K562 (cell line): ENCODE measurements around the gene MRPL10. TPM values are rescaled to one million over a fixed set of nuclear protein-coding genes. Genes with fewer than 3 reads are reported as not detected.

Experiments used
- ADNP ChIP-seq: fragments of 200-800 bp; sonication (Bioruptor generic); IDR thresholded peaks from 2 replicates; pipeline ENCODE4 v1.6.1; 2016; ENCODE audit warnings: missing genetic modification characterization, missing compliant biosample characterization
- BCOR ChIP-seq: fragments of 450-650 bp; IDR thresholded peaks from 2 replicates; pipeline ENCODE4 v1.6.1; 2016
- CCAR2 ChIP-seq: fragments of 200-400 bp; formaldehyde crosslinking; IDR thresholded peaks from 2 replicates; pipeline ENCODE4 v1.6.1; 2017; ENCODE audit warnings: mild to moderate bottlenecking, low read depth, low read length
- CREB3 ChIP-seq: fragments of 450-650 bp; conservative IDR thresholded peaks from 2 replicates; pipeline ENCODE4 v1.6.1; 2016; ENCODE audit warnings: missing genetic modification characterization, low read depth, mild to moderate bottlenecking, missing compliant biosample characterization, moderate library complexity
- ELF1 ChIP-seq: fragments of 200-800 bp; sonication (Bioruptor generic); IDR thresholded peaks from 2 replicates; pipeline ENCODE4 v1.6.1; 2016; ENCODE audit warnings: missing genetic modification characterization, missing compliant biosample characterization
- FOSL1 ChIP-seq: fragments of 200-800 bp; sonication (Bioruptor generic); conservative IDR thresholded peaks from 2 replicates; pipeline ENCODE4 v1.6.1; 2016; ENCODE audit warnings: missing genetic modification characterization, missing compliant biosample characterization
- FOXA3 ChIP-seq, 2 experiments: fragments of 450-650 bp in 1 of 2; sonication (generic) in 1 of 2; formaldehyde crosslinking; IDR thresholded peaks in 1 of 2; conservative IDR thresholded peaks in 1 of 2; 2 replicates each; pipeline versions ENCODE4 v1.4.0 to v1.8.0; 2020 to 2022; ENCODE audit warnings: mild to moderate bottlenecking in 2 of 2, missing genetic modification reagents in 1 of 2
- IFI16 ChIP-seq: fragments of 250-450 bp; sonication (Bioruptor Pico); IDR thresholded peaks from 2 replicates; pipeline ENCODE4 v2.1.2; 2022; ENCODE audit warnings: mild to moderate bottlenecking, inconsistent platforms
- KDM4B ChIP-seq, 2 experiments: fragments of 450-650 bp in 1 of 2; sonication (generic) in 1 of 2; IDR thresholded peaks; 2 replicates each; pipeline ENCODE4 v1.6.1; 2016 to 2017; ENCODE audit warnings: borderline replicate concordance in 2 of 2, antibody characterized with exemption in 1 of 2, low read depth in 1 of 2, mild to moderate bottlenecking in 1 of 2
- MIER1 ChIP-seq: fragments of 450-650 bp; IDR thresholded peaks from 2 replicates; pipeline ENCODE4 v1.6.1; 2016; ENCODE audit warnings: antibody characterized with exemption, mild to moderate bottlenecking, low read depth
- NCOR1 ChIP-seq: fragments of 450-650 bp; IDR thresholded peaks from 2 replicates; pipeline ENCODE4 v1.6.1; 2016; ENCODE audit warnings: mild to moderate bottlenecking, moderate library complexity
- PML ChIP-seq: IDR thresholded peaks from 2 replicates; pipeline ENCODE4 v1.6.1; 2012; ENCODE audit warnings: low read length, inconsistent platforms
- PURB ChIP-seq: sonication (generic); formaldehyde crosslinking; IDR thresholded peaks from 2 replicates; pipeline ENCODE4 v1.9.0; 2021; ENCODE audit warnings: low read depth, mild to moderate bottlenecking, missing genetic modification reagents
- TAL1 ChIP-seq: fragments of 450-650 bp; IDR thresholded peaks from 2 replicates; pipeline ENCODE4 v1.6.1; 2016; ENCODE audit warnings: mild to moderate bottlenecking
- TEAD2 ChIP-seq: fragments of 450-650 bp; IDR thresholded peaks from 2 replicates; pipeline ENCODE4 v1.6.1; 2016; ENCODE audit warnings: missing genetic modification characterization, control low read depth, missing compliant biosample characterization
- ZNF57 ChIP-seq: fragments of 450-650 bp; formaldehyde crosslinking; IDR thresholded peaks from 2 replicates; pipeline ENCODE4 v1.4.0; 2020; ENCODE audit warnings: mild to moderate bottlenecking, moderate library complexity
- ZNF584 ChIP-seq: fragments of 200-800 bp; sonication (Bioruptor generic); IDR thresholded peaks from 2 replicates; pipeline ENCODE4 v1.6.1; 2016; ENCODE audit warnings: low read depth, mild to moderate bottlenecking, missing genetic modification characterization, missing compliant biosample characterization
- ZNF785 ChIP-seq: fragments of 250-450 bp; sonication (Bioruptor Pico); IDR thresholded peaks from 2 replicates; pipeline ENCODE4 v1.4.0; 2020; ENCODE audit warnings: mild to moderate bottlenecking
- polyA plus RNA-seq, 8 experiments: library from polyadenylated mRNA; depleted of rRNA in 4 of 8; stranded (reverse) in 5 of 8; unstranded in 3 of 8; fragments of >200 nt; fragmentation: Nextera tagmentation in 2 of 8; fragmentation: Illumina TruSeq in 1 of 8; extraction: Ambion mirVana in 2 of 8; extraction: Trizol in 1 of 8; gene quantifications; 2 replicates each; pipeline versions ENCODE4 v1.2.1 to v1.2.3, GENCODE V29; 2011 to 2014; ENCODE audit warnings: inconsistent platforms in 1 of 8, missing spikeins in 1 of 8
- total RNA-seq, 7 experiments: library from RNA; depleted of rRNA in 6 of 7; stranded (reverse); fragments of >200 nt in 6 of 7; fragmentation: Illumina TruSeq in 2 of 7; extraction: Trizol in 2 of 7; gene quantifications; 2 replicates each; pipeline versions ENCODE4 v1.2.1 to v1.2.3, GENCODE V29; 2011 to 2021; ENCODE audit warnings: low replicate concordance in 1 of 7
- TF ChIP-seq, protein P1 (sequence below), 2 experiments: fragments of 450-650 bp in 1 of 2; IDR thresholded peaks; 2 replicates each; pipeline ENCODE4 v1.6.1; 2011 to 2017; ENCODE audit warnings: low read depth in 2 of 2, antibody characterized with exemption in 1 of 2, borderline replicate concordance in 1 of 2, low read length in 1 of 2, mild to moderate bottlenecking in 1 of 2, mixed read lengths in 1 of 2; ENCODE audit not compliant: control insufficient read depth in 1 of 2

The MRPL10 gene
- total and polyA plus RNA-seq, 9 of the 15 experiments (the other 6 are each of a cell fraction or from before 2014, with no cell fraction given): 27.8 to 105 (median 67.3) TPM

GRCh38 chr17:47810200-47810821 lies 21.0 kb downstream of the MRPL10 start (continued):
- TF ChIP-seq KDM4B (IDR thresholded peaks at IDR 0.05; ENCODE audit: borderline replicate concordance in 2 of 2, low read depth in 1 of 2) (no peak), ADNP (tag) (no peak), CCAR2 (no peak), TAL1 (peak; percentile 55), ZNF584 (CRISPR knock-in tag) (no peak), IFI16 (no peak), CREB3 (no peak), PML (no peak), FOSL1 (tag) (peak; percentile 84), ZNF57 (CRISPR knock-in tag) (no peak), MIER1 (no peak), ZNF785 (CRISPR knock-in tag) (no peak), ELF1 (tag) (no peak), PURB (CRISPR knock-in tag) (no peak), FOXA3 (CRISPR knock-in tag; conservative IDR thresholded peaks at IDR 0.05 in 1 of 2, IDR thresholded peaks at IDR 0.05 in 1 of 2) (peak in 1 of 2 experiments; percentile 64; a peak in 2 of 4 replicates), NCOR1 (peak; percentile 56; the same call in 1 of the 2 replicates), TEAD2 (no peak), BCOR (no peak)
- TF ChIP-seq, protein P1, sequence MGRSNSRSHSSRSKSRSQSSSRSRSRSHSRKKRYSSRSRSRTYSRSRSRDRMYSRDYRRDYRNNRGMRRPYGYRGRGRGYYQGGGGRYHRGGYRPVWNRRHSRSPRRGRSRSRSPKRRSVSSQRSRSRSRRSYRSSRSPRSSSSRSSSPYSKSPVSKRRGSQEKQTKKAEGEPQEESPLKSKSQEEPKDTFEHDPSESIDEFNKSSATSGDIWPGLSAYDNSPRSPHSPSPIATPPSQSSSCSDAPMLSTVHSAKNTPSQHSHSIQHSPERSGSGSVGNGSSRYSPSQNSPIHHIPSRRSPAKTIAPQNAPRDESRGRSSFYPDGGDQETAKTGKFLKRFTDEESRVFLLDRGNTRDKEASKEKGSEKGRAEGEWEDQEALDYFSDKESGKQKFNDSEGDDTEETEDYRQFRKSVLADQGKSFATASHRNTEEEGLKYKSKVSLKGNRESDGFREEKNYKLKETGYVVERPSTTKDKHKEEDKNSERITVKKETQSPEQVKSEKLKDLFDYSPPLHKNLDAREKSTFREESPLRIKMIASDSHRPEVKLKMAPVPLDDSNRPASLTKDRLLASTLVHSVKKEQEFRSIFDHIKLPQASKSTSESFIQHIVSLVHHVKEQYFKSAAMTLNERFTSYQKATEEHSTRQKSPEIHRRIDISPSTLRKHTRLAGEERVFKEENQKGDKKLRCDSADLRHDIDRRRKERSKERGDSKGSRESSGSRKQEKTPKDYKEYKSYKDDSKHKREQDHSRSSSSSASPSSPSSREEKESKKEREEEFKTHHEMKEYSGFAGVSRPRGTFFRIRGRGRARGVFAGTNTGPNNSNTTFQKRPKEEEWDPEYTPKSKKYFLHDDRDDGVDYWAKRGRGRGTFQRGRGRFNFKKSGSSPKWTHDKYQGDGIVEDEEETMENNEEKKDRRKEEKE (IDR thresholded peaks at IDR 0.05; ENCODE audit: borderline replicate concordance in 1 of 2, control insufficient read depth in 1 of 2, low read depth in 2 of 2, low read length in 1 of 2): no peak
